HG02970 (cell line): ENCODE results near the gene PIGS.
A peak's percentile ranks its signal among the peaks of the same experiment; 100 is the strongest.
"Not testable (repeated sequence)": the region's sequence is repeated elsewhere in the genome, so short reads cannot be mapped to it uniquely, and the experiment has no call there.

Experiments
- ATAC-seq: cut with Tn5 transposase; IDR thresholded peaks from one replicate; pipeline ENCODE4 v1.9.1; 2021; ENCODE audit warnings: mild to moderate bottlenecking, moderate library complexity, moderate number of reproducible peaks; ENCODE audit not compliant: unreplicated experiment, low FRiP score

The PIGS gene

GRCh38 chr17:28579526-28579925 lies 8.2 kb upstream of the PIGS start:
- ATAC-seq = no peak

DNA sequence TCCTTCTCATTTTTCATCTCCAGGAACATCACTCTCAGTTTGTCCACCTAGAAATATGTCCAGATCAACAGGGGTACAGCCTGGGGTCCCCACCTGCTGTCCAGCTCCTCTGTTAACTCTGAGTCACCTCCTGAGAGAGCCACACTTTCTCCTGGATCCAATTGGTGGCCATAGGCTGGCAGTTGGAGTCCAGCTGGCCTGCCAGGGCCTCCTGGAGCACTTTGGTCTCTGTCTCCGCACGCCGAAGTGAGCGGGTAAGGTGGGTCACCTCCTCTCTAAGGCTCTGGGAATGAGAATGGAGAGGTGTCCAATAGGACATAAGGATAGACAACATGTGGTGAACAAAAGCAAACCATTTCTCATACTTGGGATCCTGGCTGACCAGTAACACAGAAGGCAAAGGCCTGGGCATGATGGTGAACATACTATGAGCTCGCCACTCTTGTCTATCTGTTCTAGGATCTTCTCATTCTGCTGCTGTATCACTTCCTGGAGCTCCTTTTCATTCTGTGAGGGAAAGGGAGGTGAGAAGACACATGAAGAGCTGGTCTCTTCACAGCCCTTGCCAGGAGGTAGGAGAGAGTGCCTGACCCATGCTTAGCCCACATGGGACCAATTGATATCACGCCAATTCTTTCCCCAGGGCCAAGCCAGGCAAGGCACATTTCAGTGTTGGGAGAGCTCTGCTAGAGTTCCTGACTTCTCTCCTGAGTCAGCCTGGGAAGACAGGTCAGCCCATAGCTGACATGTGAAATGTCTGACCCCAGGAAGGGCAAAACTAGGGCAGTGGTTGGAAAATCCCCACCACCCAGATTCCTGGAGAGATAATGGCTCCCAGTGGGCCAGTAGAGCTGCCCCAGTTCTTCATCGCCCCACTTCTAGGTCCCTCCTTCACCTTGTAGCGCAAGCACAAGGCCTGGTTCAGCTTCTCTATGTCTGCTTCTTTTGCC lies 7.2 kb upstream of the PIGS start:
- no peak for ATAC-seq

DNA sequence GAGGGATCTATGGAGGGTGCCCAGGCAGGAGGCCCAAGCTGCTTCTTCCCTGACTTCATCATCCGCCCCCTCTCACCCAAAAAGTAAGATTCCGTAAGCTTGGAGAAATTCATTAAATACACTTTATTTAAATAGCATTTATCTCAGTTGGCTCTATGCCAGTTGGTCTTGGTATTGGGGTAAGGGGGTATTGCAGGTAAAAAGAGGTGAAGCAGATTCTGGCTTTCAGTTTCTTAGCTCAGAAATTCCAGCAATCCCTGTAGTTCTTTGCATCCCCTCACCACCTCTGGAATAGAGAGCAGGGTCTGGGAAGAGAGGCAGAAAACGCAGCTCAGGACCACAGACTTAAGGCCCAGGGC lies 6.1 kb upstream of the PIGS start:
- no peak for ATAC-seq

- ATAC-seq = peak; percentile 82
These were observed 5.6 kb upstream of the PIGS start, which contains the start of gene ALDOC for GRCh38 chr17:28576758-28577465. TSS of gene ALDOC (minus strand) at chr17:28576895. CDS start at chr17:28575532, 1,363 bp downstream.

DNA sequence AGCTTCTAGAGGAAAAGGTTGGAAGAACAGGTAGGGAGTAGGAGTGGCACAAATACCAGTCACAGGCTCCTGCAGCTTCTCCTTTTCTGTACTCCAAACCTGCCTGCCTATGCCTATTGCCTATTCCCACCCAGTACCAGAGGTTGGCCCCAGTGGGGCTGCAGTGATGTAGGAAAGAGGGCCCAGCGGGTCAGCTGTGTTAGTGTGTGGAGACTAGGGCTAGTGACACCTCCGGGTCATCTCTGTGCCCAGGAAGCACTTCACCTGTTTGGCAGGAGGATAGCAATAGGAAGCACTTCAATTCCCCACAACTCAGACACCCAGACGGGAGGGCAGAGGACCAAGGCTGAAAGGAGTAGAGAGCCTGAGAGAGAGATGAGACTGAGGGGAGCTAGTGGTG lies 4.7 kb upstream of the PIGS start:
- ATAC-seq = not testable (repeated sequence)

- no peak for ATAC-seq
These were observed 3.9 kb upstream of the PIGS start for GRCh38 chr17:28575126-28575795.

DNA sequence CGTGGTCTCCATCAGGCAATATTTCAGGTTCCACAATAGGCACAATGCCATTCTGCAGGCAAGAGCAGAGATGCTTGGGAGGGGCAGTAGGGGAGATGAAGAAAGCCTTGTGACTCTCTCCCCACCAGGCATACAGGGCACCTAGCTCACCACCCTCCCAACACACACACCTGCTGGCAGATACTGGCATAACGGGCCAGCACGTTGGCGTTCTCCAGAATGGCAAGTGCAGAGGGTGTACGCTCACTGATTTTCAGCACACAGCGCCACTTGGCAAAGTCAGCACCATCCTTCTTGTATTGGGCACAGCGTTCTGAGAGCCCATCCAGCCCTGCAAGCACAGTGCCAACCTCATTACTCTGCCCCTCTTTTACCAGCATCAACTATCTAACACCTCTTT lies 3.2 kb upstream of the PIGS start:
- no peak for ATAC-seq

GRCh38 chr17:28573966-28574480 lies 2.7 kb upstream of the PIGS start:
- no peak for ATAC-seq

GRCh38 chr17:28573521-28573920 lies 2.2 kb upstream of the PIGS start:
- no peak for ATAC-seq

GRCh38 chr17:28573040-28573380 lies 1.7 kb upstream of the PIGS start:
- ATAC-seq = no peak

DNA sequence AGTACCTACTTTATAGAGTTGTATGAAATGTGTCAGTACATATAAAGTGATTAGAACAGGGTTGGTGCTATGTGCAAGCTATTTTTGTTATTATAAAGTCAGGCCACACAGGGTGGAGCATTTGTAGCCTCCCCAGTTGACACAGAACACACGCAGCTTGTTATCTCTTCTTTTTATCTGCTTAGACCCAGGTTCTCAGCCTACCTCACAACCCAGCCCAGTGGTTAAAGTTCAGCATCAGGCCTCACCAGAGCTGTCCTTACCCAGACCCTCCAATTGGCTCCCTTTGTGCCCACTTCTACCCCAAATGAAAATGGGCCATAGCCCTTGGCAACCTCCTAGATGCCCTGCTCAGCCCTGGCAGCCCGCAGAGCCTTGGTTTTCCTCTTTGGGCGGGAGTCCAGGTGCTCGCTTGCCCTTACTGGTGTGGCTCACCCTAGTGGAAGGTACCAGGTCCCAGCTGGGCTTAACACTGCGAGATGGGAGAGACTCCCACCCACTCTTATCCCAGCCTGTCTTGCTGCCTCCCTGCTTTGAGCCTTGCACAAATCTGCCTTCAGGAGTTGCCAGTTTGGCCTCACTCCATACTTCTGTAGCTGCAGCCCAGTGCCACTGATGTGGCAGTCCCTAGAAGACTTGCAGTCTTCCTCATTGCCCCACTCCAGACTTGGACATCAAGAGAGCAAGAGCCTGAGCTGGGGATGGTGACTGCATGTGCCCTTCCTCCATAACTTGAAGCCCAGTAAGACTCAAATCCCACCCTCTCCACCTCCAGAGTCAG lies 1.1 kb upstream of the PIGS start:
- no peak for ATAC-seq

GRCh38 chr17:28570716-28571360 lies 486 bp downstream of the PIGS start:
- peak; percentile 12 for ATAC-seq

GRCh38 chr17:28569446-28569845 lies 1.9 kb downstream of the PIGS start:
- ATAC-seq = no peak

DNA sequence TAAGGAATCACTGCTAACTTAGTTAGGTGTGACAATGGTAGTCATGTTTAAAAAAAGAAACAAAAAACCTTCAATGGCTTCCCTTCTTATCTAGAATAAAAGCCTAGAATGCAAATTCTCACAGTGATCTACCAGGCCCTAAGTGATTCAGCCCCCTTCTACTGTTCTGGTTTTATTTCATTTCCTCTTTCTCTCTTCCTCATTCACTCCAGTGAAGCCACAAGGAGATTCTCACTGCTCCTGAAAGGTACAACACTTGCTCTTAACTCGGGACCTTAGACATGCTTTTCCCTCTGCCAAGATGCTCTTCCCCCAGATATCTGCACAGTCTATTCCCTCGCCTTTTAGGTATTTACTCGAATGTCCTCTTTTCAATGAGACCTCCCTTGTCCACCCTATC lies 3.7 kb downstream of the PIGS start:
- no peak for ATAC-seq

GRCh38 chr17:28563475-28563874 lies 7.8 kb downstream of the PIGS start:
- no peak for ATAC-seq

DNA sequence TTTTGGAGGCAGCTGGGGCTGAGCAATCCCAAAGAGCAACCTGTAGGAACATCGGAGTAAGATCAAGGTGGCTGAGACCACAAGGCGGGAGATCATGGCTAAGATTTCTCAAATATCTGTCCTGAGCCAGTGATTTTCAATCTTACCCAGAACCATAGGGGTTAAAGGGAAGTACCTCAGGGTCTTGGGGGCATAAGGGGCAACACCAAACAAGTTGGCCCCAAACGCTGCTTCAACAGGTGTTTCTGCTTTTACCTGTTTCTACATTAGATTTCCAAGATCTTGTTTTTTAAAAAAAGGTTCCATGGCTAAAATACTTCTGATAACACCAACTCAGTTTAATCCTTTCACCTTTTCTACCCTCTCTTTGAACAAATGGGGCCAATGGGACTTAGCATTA lies 16.3 kb downstream of the PIGS start:
- no peak for ATAC-seq

GRCh38 chr17:28554565-28554964 lies 16.8 kb downstream of the PIGS start:
- ATAC-seq = no peak

GRCh38 chr17:28553000-28553505 lies 18.3 kb downstream of the PIGS start:
- ATAC-seq = no peak

- no peak for ATAC-seq
These were observed 18.9 kb downstream of the PIGS start, which contains the start of gene UNC119 for GRCh38 chr17:28552176-28552999. TSS of gene UNC119 (minus strand) at chr17:28552624. CDS start at chr17:28552557, 67 bp downstream.
